Fibroblast of skin of left biceps (primary cell): Measurements from ENCODE around the gene KCND2.

Source experiments
- DNase-seq, 2 experiments: peaks; one replicate each; pipeline ENCODE4 v3.0.0-alpha.2; 2013; ENCODE audit warnings: low read depth in 2 of 2

Gene KCND2

GRCh38 chr7:120412139-120413050, 139.4 kb downstream of the KCND2 start:
- DNase-seq: no peak

GRCh38 chr7:120413164-120413563, 140.2 kb downstream of the KCND2 start:
- no peak for DNase-seq

GRCh38 chr7:120417244-120417979, 144.4 kb downstream of the KCND2 start:
- DNase-seq: no peak

GRCh38 chr7:120421151-120421651, 148.2 kb downstream of the KCND2 start:
- DNase-seq: no peak

- DNase-seq: no peak
These were observed 158.0 kb downstream of the KCND2 start for GRCh38 chr7:120431016-120431415.

GRCh38 chr7:120436487-120437060, 163.6 kb downstream of the KCND2 start:
- no peak for DNase-seq

GRCh38 chr7:120441850-120442249, 168.9 kb downstream of the KCND2 start:
- DNase-seq: no peak

GRCh38 chr7:120442838-120443237, 169.9 kb downstream of the KCND2 start:
- no peak for DNase-seq

GRCh38 chr7:120444650-120445049, 171.7 kb downstream of the KCND2 start:
- no peak for DNase-seq

- DNase-seq: no peak
These were observed 172.3 kb downstream of the KCND2 start for GRCh38 chr7:120445276-120445675.

- DNase-seq: no peak
These were observed 179.7 kb downstream of the KCND2 start for GRCh38 chr7:120452665-120453064.

GRCh38 chr7:120456699-120457098, 183.7 kb downstream of the KCND2 start:
- DNase-seq: no peak

- DNase-seq: no peak
These were observed 188.0 kb downstream of the KCND2 start for GRCh38 chr7:120460949-120461348.

- DNase-seq: peak; percentile 5 to 8
These were observed 190.0 kb downstream of the KCND2 start for GRCh38 chr7:120462991-120463390.

- no peak for DNase-seq
These were observed 191.1 kb downstream of the KCND2 start for GRCh38 chr7:120464104-120464503.

GRCh38 chr7:120467676-120468075, 194.7 kb downstream of the KCND2 start:
- no peak for DNase-seq

- DNase-seq: no peak
These were observed 195.6 kb downstream of the KCND2 start for GRCh38 chr7:120468611-120469010.

- no peak for DNase-seq
These were observed 199.9 kb downstream of the KCND2 start for GRCh38 chr7:120472892-120473291.

- no peak for DNase-seq
These were observed 200.4 kb downstream of the KCND2 start for GRCh38 chr7:120473352-120473751.

- no peak for DNase-seq
These were observed 203.0 kb downstream of the KCND2 start for GRCh38 chr7:120475994-120476393.

- DNase-seq: no peak
These were observed 207.5 kb downstream of the KCND2 start for GRCh38 chr7:120480472-120480871.

- DNase-seq: no peak
These were observed 208.0 kb downstream of the KCND2 start for GRCh38 chr7:120480930-120481329.
